ENCODE measurements around the gene KIAA1217.

Gene KIAA1217

GRCh38 chr10:24390146-24390700 is 181.3 kb downstream of the KIAA1217 start:
- TF ChIP-seq CTCF (IDR thresholded peaks at IDR 0.05; ENCODE audit: borderline replicate concordance, control extremely low read depth, extremely low read depth, insufficient read depth, missing control alignments), result no peak
- in situ Hi-C loops (cut with MboI; ENCODE audit: low sequenced_read_pairs, unreplicated experiment), result no loop called here
- no peak for DNase-seq (ENCODE audit: low spot score)

- no peak for DNase-seq (ENCODE audit: low spot score)
- TF ChIP-seq CTCF (IDR thresholded peaks at IDR 0.05; ENCODE audit: borderline replicate concordance, control extremely low read depth, extremely low read depth, insufficient read depth, missing control alignments), result no peak
- in situ Hi-C loops (cut with MboI; ENCODE audit: low sequenced_read_pairs, unreplicated experiment), result no loop called here
Measured at GRCh38 chr10:24390746-24391145, 181.8 kb downstream of the KIAA1217 start.

- in situ Hi-C loops (cut with MboI; ENCODE audit: low sequenced_read_pairs, unreplicated experiment), result no loop called here
- no peak for TF ChIP-seq CTCF (IDR thresholded peaks at IDR 0.05; ENCODE audit: borderline replicate concordance, control extremely low read depth, extremely low read depth, insufficient read depth, missing control alignments)
Measured at GRCh38 chr10:24393201-24393600, 184.3 kb downstream of the KIAA1217 start.

GRCh38 chr10:24394461-24395190 is 185.7 kb downstream of the KIAA1217 start:
- in situ Hi-C loops (cut with MboI; ENCODE audit: low sequenced_read_pairs, unreplicated experiment), result no loop called here
- DNase-seq (ENCODE audit: low spot score), result no peak
- TF ChIP-seq CTCF (IDR thresholded peaks at IDR 0.05; ENCODE audit: borderline replicate concordance, control extremely low read depth, extremely low read depth, insufficient read depth, missing control alignments), result no peak

More at GRCh38 chr10:24393201-24393600, 184.3 kb downstream of the KIAA1217 start:
- no peak for DNase-seq (ENCODE audit: low spot score)

GRCh38 chr10:24396396-24396795 is 187.5 kb downstream of the KIAA1217 start:
- no peak for DNase-seq (ENCODE audit: low spot score)
- in situ Hi-C loops (cut with MboI; ENCODE audit: low sequenced_read_pairs, unreplicated experiment), result no loop called here
- TF ChIP-seq CTCF (IDR thresholded peaks at IDR 0.05; ENCODE audit: borderline replicate concordance, control extremely low read depth, extremely low read depth, insufficient read depth, missing control alignments), result no peak

GRCh38 chr10:24397662-24398061 is 188.7 kb downstream of the KIAA1217 start:
- no peak for DNase-seq (ENCODE audit: low spot score)
- in situ Hi-C loops (cut with MboI; ENCODE audit: low sequenced_read_pairs, unreplicated experiment), result no loop called here
- TF ChIP-seq CTCF (IDR thresholded peaks at IDR 0.05; ENCODE audit: borderline replicate concordance, control extremely low read depth, extremely low read depth, insufficient read depth, missing control alignments), result no peak
